Measurements from ENCODE around the gene TBX4. TPM values are rescaled to one million over a fixed set of nuclear protein-coding genes. Genes with fewer than 3 reads are reported as not detected.

Gene TBX4
- total RNA-seq, 1 donor from 2014 or later = 56.6 TPM

- H3K4me3 Mint-ChIP-seq = no peak overlapping the region
- no peak overlapping the region for H3K27ac Mint-ChIP-seq
- no peaks in the 10 kb centered on the region for H3K4me1 Mint-ChIP-seq
- TF ChIP-seq CTCF (IDR thresholded peaks at IDR 0.05; ENCODE audit: unreplicated experiment) = no peak
- H3K9me3 Mint-ChIP-seq = no peaks in the 10 kb centered on the region
- peaks cover 23% of the 10 kb centered on the region for H3K27me3 Mint-ChIP-seq (ENCODE audit: low read depth)
- no peak for DNase-seq (ENCODE audit: low spot score in 2 of 2, unreplicated experiment in 2 of 2)
- H3K36me3 Mint-ChIP-seq = no peaks in the 10 kb centered on the region
These were observed 30.0 kb upstream of the TBX4 start for GRCh38 chr17:61422116-61422799.

GRCh38 chr17:61422869-61423268, 29.4 kb upstream of the TBX4 start:
- Mint-ChIP-seq H3K4me3 (no peak overlapping the region), H3K27me3 (ENCODE audit: low read depth) (peaks cover 23% of the 10 kb centered on the region)

GRCh38 chr17:61423967-61424649, 28.1 kb upstream of the TBX4 start:
- DNase-seq (ENCODE audit: low spot score in 2 of 2, unreplicated experiment in 2 of 2) = no peak
- Mint-ChIP-seq H3K9me3 (peaks cover 7% of the 10 kb centered on the region), H3K4me1 (no peaks in the 10 kb centered on the region), H3K27ac (no peak overlapping the region), H3K27me3 (ENCODE audit: low read depth) (peaks cover 23% of the 10 kb centered on the region), H3K36me3 (no peaks in the 10 kb centered on the region), H3K4me3 (no peak overlapping the region)
- TF ChIP-seq CTCF (IDR thresholded peaks at IDR 0.05; ENCODE audit: unreplicated experiment) = no peak

More at GRCh38 chr17:61422869-61423268, 29.4 kb upstream of the TBX4 start:
- Mint-ChIP-seq H3K9me3 (peaks cover 4% of the 10 kb centered on the region), H3K36me3 (no peaks in the 10 kb centered on the region), H3K4me1 (no peaks in the 10 kb centered on the region), H3K27ac (no peak overlapping the region)
- TF ChIP-seq CTCF (IDR thresholded peaks at IDR 0.05; ENCODE audit: unreplicated experiment) = no peak
- DNase-seq (ENCODE audit: low spot score in 2 of 2, unreplicated experiment in 2 of 2) = no peak

GRCh38 chr17:61425682-61426481, 26.3 kb upstream of the TBX4 start:
- TF ChIP-seq CTCF (IDR thresholded peaks at IDR 0.05; ENCODE audit: unreplicated experiment) = no peak
- no peak overlapping the region for H3K4me3 Mint-ChIP-seq
- no peak overlapping the region for H3K27ac Mint-ChIP-seq
- H3K9me3 Mint-ChIP-seq = peaks cover 7% of the 10 kb centered on the region
- H3K27me3 Mint-ChIP-seq (ENCODE audit: low read depth) = peaks cover 18% of the 10 kb centered on the region
- no peaks in the 10 kb centered on the region for H3K4me1 Mint-ChIP-seq
- no peak for DNase-seq (ENCODE audit: low spot score in 2 of 2, unreplicated experiment in 2 of 2)
- no peaks in the 10 kb centered on the region for H3K36me3 Mint-ChIP-seq

DNA sequence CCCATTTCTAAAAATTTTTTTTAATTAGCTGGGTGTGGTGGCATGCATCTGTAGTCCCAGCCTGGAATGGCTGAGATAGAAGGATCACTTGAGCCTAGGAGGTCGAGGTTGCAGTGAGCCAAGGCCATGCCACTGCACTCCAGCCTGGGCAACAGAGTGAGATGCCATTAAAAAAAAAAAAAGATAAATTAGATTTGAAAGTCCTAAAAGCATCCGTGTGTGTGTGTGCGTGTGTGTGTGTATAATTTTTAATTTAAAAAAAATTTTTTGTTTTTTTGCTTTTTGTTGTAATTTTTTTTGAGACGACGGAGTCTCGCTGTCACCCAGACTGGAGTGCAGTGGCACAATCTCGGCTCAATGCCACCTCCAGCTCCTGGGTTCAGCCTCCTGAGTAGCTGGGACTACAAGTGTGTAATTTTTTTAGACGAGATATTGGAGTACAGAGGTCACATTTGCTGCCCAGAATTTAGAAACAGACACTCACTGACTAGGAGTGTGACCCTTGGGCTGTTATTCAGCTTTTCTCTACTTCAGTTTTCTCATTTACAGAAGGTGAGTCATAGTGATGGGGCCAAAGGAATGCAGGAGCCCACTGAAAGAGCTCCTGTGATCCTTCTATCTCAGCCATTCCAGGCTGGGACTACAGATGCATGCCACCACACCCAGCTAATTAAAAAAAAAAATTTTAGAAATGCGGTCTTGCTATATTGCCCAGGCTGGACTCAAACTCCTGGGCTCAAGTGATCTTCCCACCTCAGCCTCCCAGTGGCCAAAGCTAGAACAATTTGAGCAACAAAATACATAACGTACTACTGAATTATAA, 25.5 kb upstream of the TBX4 start:
- TF ChIP-seq CTCF (IDR thresholded peaks at IDR 0.05; ENCODE audit: unreplicated experiment) = no peak
- Mint-ChIP-seq H3K36me3 (no peaks in the 10 kb centered on the region), H3K9me3 (peaks cover 7% of the 10 kb centered on the region), H3K4me1 (no peaks in the 10 kb centered on the region), H3K27ac (no peak overlapping the region), H3K27me3 (ENCODE audit: low read depth) (peaks cover 10% of the 10 kb centered on the region), H3K4me3 (no peak overlapping the region)
- no peak for DNase-seq (ENCODE audit: low spot score in 2 of 2, unreplicated experiment in 2 of 2)
